ENCODE results near the gene COPS7A.

Gene COPS7A

GRCh38 chr12:6697584-6698351 is 26.1 kb upstream of the COPS7A start:
- DNase-seq (ENCODE audit: insufficient read length, low spot score) (no peak), FAIRE-seq (no peak)
- peak; percentile 48 for TF ChIP-seq CTCF (IDR thresholded peaks at IDR 0.05; ENCODE audit: insufficient read depth, missing control alignments)

GRCh38 chr12:6698352-6699046 is 25.3 kb upstream of the COPS7A start:
- TF ChIP-seq CTCF (IDR thresholded peaks at IDR 0.05; ENCODE audit: insufficient read depth, missing control alignments), result no peak
- FAIRE-seq (no peak), DNase-seq (ENCODE audit: insufficient read length, low spot score) (no peak)

- FAIRE-seq, result no peak
- no peak for TF ChIP-seq CTCF (IDR thresholded peaks at IDR 0.05; ENCODE audit: insufficient read depth, missing control alignments)
Observed at GRCh38 chr12:6699259-6699988, 24.4 kb upstream of the COPS7A start.

GRCh38 chr12:6699989-6700645 is 23.7 kb upstream of the COPS7A start:
- DNase-seq (ENCODE audit: insufficient read length, low spot score) (peak; percentile 43), FAIRE-seq (no peak)
- no peak for TF ChIP-seq CTCF (IDR thresholded peaks at IDR 0.05; ENCODE audit: insufficient read depth, missing control alignments)

More at GRCh38 chr12:6699259-6699988, 24.4 kb upstream of the COPS7A start:
- DNase-seq (ENCODE audit: insufficient read length, low spot score), result no peak

GRCh38 chr12:6700646-6701051 is 23.2 kb upstream of the COPS7A start, which contains the start of gene PIANP:
Gene PIANP, minus strand, starts transcription at chr12:6700815. Its CDS starts 2,754 bp downstream, at chr12:6698061.
- no peak for FAIRE-seq
- TF ChIP-seq CTCF (IDR thresholded peaks at IDR 0.05; ENCODE audit: insufficient read depth, missing control alignments), result no peak

GRCh38 chr12:6701078-6701768 is 22.6 kb upstream of the COPS7A start:
- no peak for TF ChIP-seq CTCF (IDR thresholded peaks at IDR 0.05; ENCODE audit: insufficient read depth, missing control alignments)
- FAIRE-seq (no peak), DNase-seq (ENCODE audit: insufficient read length, low spot score) (no peak)

More at GRCh38 chr12:6700646-6701051, 23.2 kb upstream of the COPS7A start, which contains the start of gene PIANP:
- peak; percentile 80 for DNase-seq (ENCODE audit: insufficient read length, low spot score)

Data from D721Med (cell line).